OCI-LY3 (cell line): ENCODE results near the gene CEBPZ.

ENCODE experiments used
- H2AFZ ChIP-seq: fragments of 200-600, 300-600 bp; shearing (Covaris generic); 2 replicates; pipeline ENCODE4 v1.6.0; 2014; ENCODE audit warnings: antibody characterized with exemption, low read depth, low read length
- H3K27ac ChIP-seq: fragments of 200-600, 300-600 bp; sonication (generic); 2 replicates; pipeline ENCODE4 v1.5.1; 2014; ENCODE audit warnings: mild to moderate bottlenecking, low read length, moderate library complexity, mixed read lengths
- H3K27me3 ChIP-seq: fragments of 200-600, 300-600 bp; sonication (generic); 2 replicates; pipeline ENCODE4 v1.6.1; 2014; ENCODE audit warnings: low read depth, low read length, mixed read lengths
- H3K36me3 ChIP-seq: fragments of 200-600, 300-600 bp; sonication (generic); replicated peaks from 2 replicates; pipeline ENCODE3; 2014; ENCODE audit warnings: low read depth, low read length, mixed read lengths
- H3K4me1 ChIP-seq: fragments of 300-600, 200-600 bp; sonication (generic); 2 replicates; pipeline ENCODE4 v1.6.1; 2014; ENCODE audit warnings: low read length, mixed read lengths
- H3K4me2 ChIP-seq: fragments of 200-600, 300-600 bp; sonication (generic); 2 replicates; pipeline ENCODE4 v1.6.1; 2014; ENCODE audit warnings: low read length, mixed read lengths
- H3K4me3 ChIP-seq: fragments of 300-600, 200-600 bp; sonication (generic); 2 replicates; pipeline ENCODE4 v1.5.1; 2014; ENCODE audit warnings: antibody characterized with exemption, mild to moderate bottlenecking, low read length, moderate library complexity
- H3K79me2 ChIP-seq: fragments of 300-600, 200-600 bp; shearing (Covaris generic); 2 replicates; pipeline ENCODE4 v1.6.1; 2014; ENCODE audit warnings: mild to moderate bottlenecking, low read length, mixed read lengths
- H3K9ac ChIP-seq: fragments of 300-600, 200-600 bp; shearing (Covaris generic); 2 replicates; pipeline ENCODE4 v1.6.0; 2014; ENCODE audit warnings: mild to moderate bottlenecking, low read length, moderate library complexity
- H3K9me3 ChIP-seq: fragments of 200-600, 300-600 bp; shearing (Covaris generic); 2 replicates; pipeline ENCODE4 v1.6.1; 2014; ENCODE audit warnings: low read length, mixed read lengths; ENCODE audit not compliant: insufficient read depth
- H4K20me1 ChIP-seq: fragments of 200-600, 300-600 bp; sonication (generic); 2 replicates; pipeline ENCODE4 v1.6.1; 2016; ENCODE audit warnings: low read length, mixed read lengths; ENCODE audit not compliant: insufficient read depth
- EZH2phosphoT487 ChIP-seq: fragments of 200-600 bp; shearing (Covaris generic); IDR thresholded peaks from 2 replicates; pipeline ENCODE4 v1.6.1; 2018; ENCODE audit warnings: antibody characterized with exemption, mixed run types, low read depth
- TF ChIP-seq, protein P1 (sequence below): fragments of 200-600, 300-600 bp; sonication (generic); IDR thresholded peaks from 2 replicates; pipeline ENCODE4 v1.5.1; 2014; ENCODE audit warnings: antibody characterized with exemption, low read length, low read depth

Gene CEBPZ

DNA sequence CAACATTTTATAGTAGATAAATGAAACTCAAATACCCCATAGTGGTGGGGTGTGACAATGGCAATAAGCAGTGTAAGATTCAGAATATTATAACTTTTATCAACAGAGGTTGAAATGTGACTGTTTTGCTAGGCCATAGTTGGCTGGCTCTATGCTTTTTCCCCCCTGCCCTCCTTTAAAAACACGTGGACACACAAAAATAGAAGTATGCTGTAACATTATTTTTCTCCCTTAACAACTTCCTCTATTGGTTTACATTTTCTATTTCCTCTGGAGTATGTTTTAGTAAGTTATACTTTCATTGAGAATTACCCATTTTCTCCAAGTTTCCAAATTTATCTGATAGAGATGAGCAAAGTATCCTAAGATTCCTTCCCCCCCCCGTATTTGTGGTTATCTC lies 31.1 kb upstream of the CEBPZ start:
- H3K4me3 ChIP-seq = no peak overlapping the region
- no peaks in the 10 kb centered on the region for H3K79me2 ChIP-seq
- no peak overlapping the region for H3K4me2 ChIP-seq
- H3K27me3 ChIP-seq = no peaks in the 10 kb centered on the region
- H3K27ac ChIP-seq = no peak overlapping the region
- no peak overlapping the region for H3K9ac ChIP-seq
- peaks cover 35% of the 10 kb centered on the region for H3K36me3 ChIP-seq
- TF ChIP-seq EZH2phosphoT487 = no peak
- TF ChIP-seq, protein P1, sequence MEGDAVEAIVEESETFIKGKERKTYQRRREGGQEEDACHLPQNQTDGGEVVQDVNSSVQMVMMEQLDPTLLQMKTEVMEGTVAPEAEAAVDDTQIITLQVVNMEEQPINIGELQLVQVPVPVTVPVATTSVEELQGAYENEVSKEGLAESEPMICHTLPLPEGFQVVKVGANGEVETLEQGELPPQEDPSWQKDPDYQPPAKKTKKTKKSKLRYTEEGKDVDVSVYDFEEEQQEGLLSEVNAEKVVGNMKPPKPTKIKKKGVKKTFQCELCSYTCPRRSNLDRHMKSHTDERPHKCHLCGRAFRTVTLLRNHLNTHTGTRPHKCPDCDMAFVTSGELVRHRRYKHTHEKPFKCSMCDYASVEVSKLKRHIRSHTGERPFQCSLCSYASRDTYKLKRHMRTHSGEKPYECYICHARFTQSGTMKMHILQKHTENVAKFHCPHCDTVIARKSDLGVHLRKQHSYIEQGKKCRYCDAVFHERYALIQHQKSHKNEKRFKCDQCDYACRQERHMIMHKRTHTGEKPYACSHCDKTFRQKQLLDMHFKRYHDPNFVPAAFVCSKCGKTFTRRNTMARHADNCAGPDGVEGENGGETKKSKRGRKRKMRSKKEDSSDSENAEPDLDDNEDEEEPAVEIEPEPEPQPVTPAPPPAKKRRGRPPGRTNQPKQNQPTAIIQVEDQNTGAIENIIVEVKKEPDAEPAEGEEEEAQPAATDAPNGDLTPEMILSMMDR = no peak
- peaks cover 9% of the 10 kb centered on the region for H3K4me1 ChIP-seq
- H4K20me1 ChIP-seq = no peaks in the 10 kb centered on the region
- H3K9me3 ChIP-seq = no peaks in the 10 kb centered on the region
- H2AFZ ChIP-seq = no peak overlapping the region

DNA sequence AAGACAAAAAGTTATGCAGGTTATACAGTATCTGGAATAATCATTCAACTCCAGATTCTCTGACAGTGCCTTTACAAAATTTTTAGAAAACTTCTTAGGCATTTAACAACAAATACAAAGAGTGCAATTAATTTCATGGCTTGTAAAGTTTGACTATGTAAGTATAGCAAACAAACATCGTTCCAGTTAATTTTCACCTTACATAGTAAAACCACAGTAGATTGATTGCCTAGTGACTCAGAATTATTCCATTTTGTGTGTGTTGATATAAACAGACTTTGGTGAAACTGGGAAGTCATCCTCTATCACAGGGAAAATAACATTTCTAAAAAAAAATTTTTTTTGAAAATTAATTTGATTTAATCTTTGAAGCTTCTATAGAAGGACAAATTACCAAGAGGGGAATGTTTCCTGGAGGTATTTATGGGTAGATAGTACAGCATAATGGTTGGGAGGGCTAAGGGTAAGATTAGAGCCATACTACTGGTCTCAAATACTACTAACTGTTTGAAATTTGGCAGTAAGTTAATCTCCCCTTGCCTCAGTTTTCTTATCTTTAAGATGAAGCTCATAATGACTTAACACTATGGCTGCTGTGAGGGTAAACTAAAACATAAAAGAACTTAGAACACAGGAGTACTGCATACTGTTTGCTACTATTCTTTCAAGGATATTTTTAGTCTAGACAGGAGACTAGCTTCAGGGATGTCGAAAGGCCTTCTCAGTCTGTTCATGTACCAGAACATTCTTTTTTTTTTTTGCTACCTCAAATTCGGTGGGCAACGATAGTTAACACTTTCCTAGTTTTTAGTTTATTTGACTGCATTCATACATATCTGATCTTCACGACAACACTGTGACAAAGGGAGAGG lies 19.7 kb upstream of the CEBPZ start:
- H3K36me3 ChIP-seq = peaks cover 76% of the 10 kb centered on the region
- H4K20me1 ChIP-seq = no peaks in the 10 kb centered on the region
- H3K27me3 ChIP-seq = no peaks in the 10 kb centered on the region
- H3K27ac ChIP-seq = no peak overlapping the region
- H3K4me3 ChIP-seq = no peak overlapping the region
- no peak overlapping the region for H2AFZ ChIP-seq
- no peak overlapping the region for H3K9ac ChIP-seq
- TF ChIP-seq, protein P1 = no peak
- no peak for TF ChIP-seq EZH2phosphoT487
- no peaks in the 10 kb centered on the region for H3K79me2 ChIP-seq
- H3K4me1 ChIP-seq = no peaks in the 10 kb centered on the region
- no peaks in the 10 kb centered on the region for H3K9me3 ChIP-seq
- no peak overlapping the region for H3K4me2 ChIP-seq

DNA sequence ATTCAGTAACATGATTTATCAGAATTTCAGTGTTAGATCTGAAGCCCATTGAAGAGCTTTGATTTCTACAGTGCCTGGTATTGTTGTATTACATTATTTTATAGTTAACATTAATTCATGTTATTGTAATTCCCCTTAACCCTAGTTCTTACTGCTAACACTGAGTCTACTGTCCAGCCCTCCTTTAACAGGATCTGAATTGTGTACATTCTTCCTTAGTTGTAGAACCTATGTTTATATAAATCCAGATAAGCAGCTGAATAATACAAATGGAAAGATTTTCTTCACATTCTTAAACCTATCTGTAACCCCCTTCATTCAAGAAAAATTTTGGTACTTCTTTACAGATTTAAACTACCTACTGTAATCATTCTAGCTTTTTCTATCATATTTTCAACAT lies 14.8 kb upstream of the CEBPZ start:
- Histone ChIP-seq H2AFZ (no peak overlapping the region), H3K4me1 (no peaks in the 10 kb centered on the region), H3K4me2 (no peak overlapping the region), H4K20me1 (no peaks in the 10 kb centered on the region), H3K9me3 (no peaks in the 10 kb centered on the region), H3K9ac (no peak overlapping the region), H3K4me3 (no peak overlapping the region), H3K36me3 (peaks cover 58% of the 10 kb centered on the region), H3K27ac (no peak overlapping the region), H3K27me3 (no peaks in the 10 kb centered on the region), H3K79me2 (no peaks in the 10 kb centered on the region)
- TF ChIP-seq, protein P1 = no peak
- no peak for TF ChIP-seq EZH2phosphoT487

DNA sequence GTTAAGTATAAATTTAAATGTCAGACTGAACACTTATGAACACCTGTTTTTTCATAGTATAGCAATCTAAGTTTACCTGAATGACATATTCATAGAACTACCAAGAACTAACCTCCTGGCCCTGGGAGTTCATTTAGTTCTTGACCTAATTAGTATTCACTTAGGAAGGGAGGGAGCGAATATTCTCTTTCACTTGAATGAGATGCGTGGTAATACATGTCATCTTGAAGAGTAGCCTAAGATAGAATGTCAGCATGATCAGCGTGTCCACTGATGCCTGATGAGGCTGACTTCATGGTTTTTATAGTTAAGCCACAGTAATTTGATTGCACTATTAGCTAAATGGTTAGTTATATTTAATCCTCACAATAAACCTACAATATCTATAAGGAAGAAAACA lies 13.4 kb upstream of the CEBPZ start:
- H3K4me2 ChIP-seq = no peak overlapping the region
- no peaks in the 10 kb centered on the region for H3K9me3 ChIP-seq
- H3K36me3 ChIP-seq = peaks cover 51% of the 10 kb centered on the region
- no peaks in the 10 kb centered on the region for H3K79me2 ChIP-seq
- no peaks in the 10 kb centered on the region for H3K27me3 ChIP-seq
- H3K9ac ChIP-seq = no peak overlapping the region
- H3K4me3 ChIP-seq = no peak overlapping the region
- no peak overlapping the region for H3K27ac ChIP-seq
- no peak overlapping the region for H2AFZ ChIP-seq
- TF ChIP-seq, protein P1 = no peak
- no peak for TF ChIP-seq EZH2phosphoT487
- no peaks in the 10 kb centered on the region for H4K20me1 ChIP-seq
- H3K4me1 ChIP-seq = no peaks in the 10 kb centered on the region
